ENCODE data around the gene MAPT. TPM values are rescaled to one million over a fixed set of nuclear protein-coding genes. Genes with fewer than 3 reads are reported as not detected.

The MAPT gene
- total RNA-seq, 1 donor from 2014 or later: 0.06 TPM

DNA sequence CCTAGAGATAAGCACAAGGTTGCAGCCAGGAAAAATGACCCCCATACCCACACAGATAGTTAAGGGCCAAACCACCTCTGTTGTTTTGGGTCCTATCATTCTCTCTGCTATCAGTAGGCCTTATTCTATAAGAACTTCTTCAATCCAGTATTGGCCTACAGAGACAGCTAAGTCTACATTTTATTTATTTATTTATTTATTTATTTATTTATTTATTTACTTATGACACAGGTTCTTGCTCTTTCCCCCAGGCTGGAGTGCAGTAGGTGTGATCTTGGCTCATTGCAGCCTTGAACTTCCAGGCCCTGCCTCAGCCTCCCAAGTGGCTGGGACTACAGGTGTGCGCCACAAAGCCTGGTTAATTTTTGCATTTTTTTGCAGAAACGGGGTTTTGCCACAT, 7.5 kb upstream of the MAPT start:
- no peak for DNase-seq (ENCODE audit: low read depth)
- TF ChIP-seq, protein P1, sequence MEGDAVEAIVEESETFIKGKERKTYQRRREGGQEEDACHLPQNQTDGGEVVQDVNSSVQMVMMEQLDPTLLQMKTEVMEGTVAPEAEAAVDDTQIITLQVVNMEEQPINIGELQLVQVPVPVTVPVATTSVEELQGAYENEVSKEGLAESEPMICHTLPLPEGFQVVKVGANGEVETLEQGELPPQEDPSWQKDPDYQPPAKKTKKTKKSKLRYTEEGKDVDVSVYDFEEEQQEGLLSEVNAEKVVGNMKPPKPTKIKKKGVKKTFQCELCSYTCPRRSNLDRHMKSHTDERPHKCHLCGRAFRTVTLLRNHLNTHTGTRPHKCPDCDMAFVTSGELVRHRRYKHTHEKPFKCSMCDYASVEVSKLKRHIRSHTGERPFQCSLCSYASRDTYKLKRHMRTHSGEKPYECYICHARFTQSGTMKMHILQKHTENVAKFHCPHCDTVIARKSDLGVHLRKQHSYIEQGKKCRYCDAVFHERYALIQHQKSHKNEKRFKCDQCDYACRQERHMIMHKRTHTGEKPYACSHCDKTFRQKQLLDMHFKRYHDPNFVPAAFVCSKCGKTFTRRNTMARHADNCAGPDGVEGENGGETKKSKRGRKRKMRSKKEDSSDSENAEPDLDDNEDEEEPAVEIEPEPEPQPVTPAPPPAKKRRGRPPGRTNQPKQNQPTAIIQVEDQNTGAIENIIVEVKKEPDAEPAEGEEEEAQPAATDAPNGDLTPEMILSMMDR (conservative IDR thresholded peaks at IDR 0.05; ENCODE audit: low read depth, low read length): no peak
- no peak overlapping the region for H3K4me3 ChIP-seq (ENCODE audit: low read depth, low read length)

DNA sequence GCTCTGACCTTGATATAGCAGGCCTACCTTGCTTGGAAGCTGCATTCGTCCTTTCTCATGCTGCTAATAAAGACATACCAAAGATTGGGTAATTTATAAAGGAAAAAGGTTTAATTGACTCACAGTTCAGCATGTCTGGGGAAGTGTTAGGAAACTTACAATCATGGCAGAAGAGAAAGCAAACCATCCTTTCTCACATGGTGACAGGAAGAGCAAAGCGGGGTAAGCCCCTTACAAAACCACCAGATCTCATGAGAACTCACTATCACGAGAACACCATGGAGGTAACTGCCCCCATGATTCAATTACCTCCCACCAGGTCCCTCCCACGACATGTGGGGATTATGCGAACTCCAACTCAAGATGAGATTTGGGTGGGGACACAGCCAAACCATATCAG, 6.0 kb upstream of the MAPT start:
- TF ChIP-seq, protein P1 (conservative IDR thresholded peaks at IDR 0.05; ENCODE audit: low read depth, low read length): no peak
- DNase-seq (ENCODE audit: low read depth): no peak
- H3K4me3 ChIP-seq (ENCODE audit: low read depth, low read length): no peak overlapping the region

DNA sequence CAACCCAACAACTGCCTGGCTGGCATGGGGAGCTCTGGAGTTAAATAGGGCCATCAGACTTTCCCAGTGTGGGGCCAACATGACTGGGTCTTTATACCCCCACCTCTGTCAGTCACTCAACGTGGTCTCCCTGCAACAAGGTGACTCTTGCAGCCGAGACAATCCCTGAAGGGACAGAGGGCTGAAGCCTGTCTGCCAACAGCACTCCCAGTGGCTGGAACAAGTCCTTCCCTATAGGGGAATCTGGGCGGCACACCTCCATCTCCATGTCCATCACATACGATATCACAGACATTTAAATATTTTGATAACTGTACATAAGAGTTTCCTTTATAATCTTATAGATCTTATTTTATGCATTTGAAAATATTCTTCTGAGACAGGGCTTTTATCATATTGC, 4.8 kb upstream of the MAPT start:
- no peak overlapping the region for H3K4me3 ChIP-seq (ENCODE audit: low read depth, low read length)
- TF ChIP-seq, protein P1 (conservative IDR thresholded peaks at IDR 0.05; ENCODE audit: low read depth, low read length): peak; percentile 14
- no peak for DNase-seq (ENCODE audit: low read depth)

DNA sequence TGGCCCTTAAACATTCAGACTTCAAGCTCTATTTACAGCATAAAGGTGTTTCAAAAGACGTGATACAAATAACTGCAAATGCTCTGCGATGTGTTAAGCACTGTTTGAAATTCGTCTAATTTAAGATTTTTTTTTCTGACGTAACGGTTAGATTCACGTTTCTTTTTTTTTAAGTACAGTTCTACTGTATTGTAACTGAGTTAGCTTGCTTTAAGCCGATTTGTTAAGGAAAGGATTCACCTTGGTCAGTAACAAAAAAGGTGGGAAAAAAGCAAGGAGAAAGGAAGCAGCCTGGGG, 681 bp upstream of the MAPT start:
- TF ChIP-seq, protein P1 (conservative IDR thresholded peaks at IDR 0.05; ENCODE audit: low read depth, low read length): no peak
- H3K4me3 ChIP-seq (ENCODE audit: low read depth, low read length): peak overlapping the region; percentile 65
- no peak for DNase-seq (ENCODE audit: low read depth)

DNA sequence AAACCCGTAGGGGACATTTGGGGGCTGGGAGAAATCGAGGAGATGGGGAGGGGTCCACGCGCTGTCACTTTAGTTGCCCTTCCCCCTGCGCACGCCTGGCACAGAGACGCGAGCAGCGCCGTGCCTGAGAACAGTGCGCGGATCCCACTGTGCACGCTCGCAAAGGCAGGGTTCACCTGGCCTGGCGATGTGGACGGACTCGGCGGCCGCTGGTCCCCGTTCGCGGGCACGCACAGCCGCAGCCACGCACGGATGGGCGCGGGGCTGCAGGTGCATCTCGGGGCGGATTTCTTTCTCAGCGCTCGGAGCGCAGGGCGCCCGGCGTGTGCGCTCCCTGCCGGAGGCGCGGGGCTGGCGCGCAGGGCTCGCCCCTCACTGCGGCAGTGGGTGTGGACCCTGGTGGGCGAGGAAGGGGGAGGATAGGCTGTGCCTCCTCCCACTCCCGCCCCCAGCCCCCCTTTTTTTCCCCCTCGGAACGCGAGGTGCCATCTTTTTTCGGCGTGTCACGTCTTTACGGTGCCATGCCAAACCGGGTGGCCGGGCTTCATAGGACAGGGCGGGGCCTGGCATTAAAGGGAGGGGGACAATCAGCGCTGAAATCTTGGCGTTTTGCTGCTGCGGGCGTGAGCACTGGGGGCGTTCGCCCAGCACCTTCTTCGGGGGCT, 1.1 kb downstream of the MAPT start:
- H3K4me3 ChIP-seq (ENCODE audit: low read depth, low read length): peak overlapping the region; percentile 65
- TF ChIP-seq, protein P1 (conservative IDR thresholded peaks at IDR 0.05; ENCODE audit: low read depth, low read length): no peak
- DNase-seq (ENCODE audit: low read depth): no peak

DNA sequence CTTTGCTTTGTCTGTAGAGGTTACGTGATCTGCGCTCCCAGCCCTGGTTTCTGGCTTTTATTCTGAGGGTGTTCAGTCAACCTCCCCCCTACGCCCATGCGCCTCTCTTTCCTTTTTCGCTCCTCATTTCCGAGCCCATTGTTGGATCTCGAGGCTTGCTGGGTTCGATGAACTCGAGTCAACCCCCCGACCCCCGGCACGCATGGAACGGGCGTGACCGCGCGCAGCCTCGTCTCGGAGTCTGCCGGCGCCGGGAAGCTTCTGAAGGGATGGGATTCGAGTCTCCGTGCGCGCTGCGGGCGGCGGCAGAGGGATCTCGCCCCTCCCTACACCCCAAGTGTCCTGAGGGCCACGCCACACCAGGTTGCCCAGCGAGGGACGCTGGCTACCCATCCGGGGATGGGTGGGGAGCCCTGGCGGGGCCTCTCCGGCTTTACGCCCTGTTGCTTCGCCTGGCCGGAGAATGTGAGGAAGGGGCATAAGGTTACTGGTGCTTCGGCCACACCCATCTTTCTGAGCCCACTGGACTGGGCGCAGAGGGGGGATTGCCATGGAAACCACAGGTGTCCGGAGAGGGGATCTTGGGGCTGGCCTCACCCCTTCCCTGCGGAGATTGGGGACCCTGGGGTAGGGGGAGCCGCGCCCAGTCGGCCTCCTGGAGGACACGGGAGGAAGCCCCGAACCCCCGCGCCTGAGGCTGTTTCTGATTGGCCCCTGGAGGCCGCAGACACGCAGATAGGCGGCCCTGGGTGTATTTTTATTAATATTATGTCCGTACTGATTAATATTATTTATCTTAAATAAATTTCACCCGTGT, 1.8 kb downstream of the MAPT start:
- H3K4me3 ChIP-seq (ENCODE audit: low read depth, low read length): peak overlapping the region; percentile 65
- TF ChIP-seq, protein P1 (conservative IDR thresholded peaks at IDR 0.05; ENCODE audit: low read depth, low read length): no peak
- DNase-seq (ENCODE audit: low read depth): no peak

Data from epithelial cell of proximal tubule (primary cell).